Body of pancreas (tissue), 4 donors: ENCODE data around the gene DAB1. TPM values are rescaled to one million over a fixed set of nuclear protein-coding genes. Genes with fewer than 3 reads are reported as not detected.

Experiments
- ATAC-seq: fragments of 150-250 bp; one replicate; pipeline ENCODE4 v1.9.1; 2016
- DNase-seq, 4 donors: peaks; one replicate each; pipeline ENCODE4 v3.0.0-alpha.2; 2019
- H3K27ac ChIP-seq, 4 donors: fragments of 200-600 bp; sonication (generic); 1 replicate in 3 of 4; 2 replicates in 1 of 4; pipeline versions ENCODE4 v1.5.1 to v1.6.1; 2016 to 2019; ENCODE audit warnings: mild to moderate bottlenecking in 1 of 4, mixed read lengths in 1 of 4, moderate library complexity in 1 of 4
- H3K27me3 ChIP-seq, 2 donors: fragments of 200-600 bp; sonication (generic); one replicate each; pipeline ENCODE4 v1.6.0; 2016; ENCODE audit warnings: mild to moderate bottlenecking in 1 of 2
- H3K36me3 ChIP-seq, 2 donors: fragments of 200-600 bp; sonication (generic); replicated peaks in 1 of 2; 2 replicates each; pipeline ENCODE4 v1.5.1; 2016; ENCODE audit warnings: low read depth in 2 of 2; ENCODE audit not compliant: insufficient read depth in 1 of 2
- H3K4me1 ChIP-seq: fragments of 200-600 bp; sonication (generic); one replicate; pipeline ENCODE4 v1.6.0; 2016
- H3K4me3 ChIP-seq, 2 donors: fragments of 200-600 bp; sonication (generic); 1 replicate in 1 of 2; 2 replicates in 1 of 2; pipeline ENCODE4 v1.5.1; 2016 to 2019
- H3K9me3 ChIP-seq, 3 donors: fragments of 200-600 bp; sonication (generic); 1 replicate in 2 of 3; 2 replicates in 1 of 3; pipeline ENCODE4 v1.5.1; 2016
- CTCF ChIP-seq, 7 experiments: fragments of 450-650 bp in 4 of 7; fragments of 200-600 bp in 3 of 7; sonication (generic) in 3 of 7; IDR thresholded peaks; one replicate each; pipeline ENCODE4 v1.5.1; 2016 to 2019; ENCODE audit warnings: antibody characterized with exemption in 7 of 7
- POLR2A ChIP-seq, 3 donors: fragments of 450-650 bp; IDR thresholded peaks; one replicate each; pipeline ENCODE4 v1.6.1; 2016; ENCODE audit warnings: antibody characterized with exemption in 3 of 3, mild to moderate bottlenecking in 2 of 3
- WGBS, 2 donors: methylation state at CpG; one replicate each; pipeline ENCODE4 v1.1.5; 2017; 5-methylcytosine and 5-hydroxymethylcytosine counted together
- intact Hi-C: fragments of 100-400 bp; cut with DNase I; formaldehyde crosslinking; loops from one replicate; pipeline ENCODE4 v1.15.1; 2023
- total RNA-seq, 2 donors: library from RNA; depleted of rRNA; stranded (reverse); fragments of >200 nt; gene quantifications; one replicate each; pipeline ENCODE4 v1.1.0, GENCODE V29; 2016

DAB1 gene
- total RNA-seq, 2 donors from 2014 or later: under 0.01 TPM; not detected in 1

- no peaks in the 10 kb centered on the region for H3K9me3 ChIP-seq
- H3K4me3 ChIP-seq: no peak overlapping the region
- H3K27ac ChIP-seq: no peak overlapping the region
- no peak for TF ChIP-seq CTCF (IDR thresholded peaks at IDR 0.05)
- TF ChIP-seq POLR2A (IDR thresholded peaks at IDR 0.05): no peak
- no peaks in the 10 kb centered on the region for H3K27me3 ChIP-seq
- H3K36me3 ChIP-seq: no peaks in the 10 kb centered on the region
- WGBS, 2 donors: 45 to 53% methylated on average over 6 of the region's 6 CpGs
- ATAC-seq (no peak), DNase-seq (no peak)
- H3K4me1 ChIP-seq: no peaks in the 10 kb centered on the region
- intact Hi-C loops: no loop called here
Measured at GRCh38 chr1:57340334-57341070, 83.4 kb downstream of the DAB1 start.

- intact Hi-C loops: no loop called here
- ATAC-seq: no peak
- H3K36me3 ChIP-seq: no peaks in the 10 kb centered on the region
- no peaks in the 10 kb centered on the region for H3K27me3 ChIP-seq
- no peaks in the 10 kb centered on the region for H3K4me1 ChIP-seq
- WGBS, 2 donors: 50 to 83% methylated on average over 3 of the region's 3 CpGs
- H3K4me3 ChIP-seq: no peak overlapping the region
- TF ChIP-seq CTCF (IDR thresholded peaks at IDR 0.05): no peak
- TF ChIP-seq POLR2A (IDR thresholded peaks at IDR 0.05): no peak
- no peak overlapping the region for H3K27ac ChIP-seq
- no peak for DNase-seq
- H3K9me3 ChIP-seq: no peaks in the 10 kb centered on the region
Measured at GRCh38 chr1:57337623-57338022, 86.2 kb downstream of the DAB1 start.

DNA sequence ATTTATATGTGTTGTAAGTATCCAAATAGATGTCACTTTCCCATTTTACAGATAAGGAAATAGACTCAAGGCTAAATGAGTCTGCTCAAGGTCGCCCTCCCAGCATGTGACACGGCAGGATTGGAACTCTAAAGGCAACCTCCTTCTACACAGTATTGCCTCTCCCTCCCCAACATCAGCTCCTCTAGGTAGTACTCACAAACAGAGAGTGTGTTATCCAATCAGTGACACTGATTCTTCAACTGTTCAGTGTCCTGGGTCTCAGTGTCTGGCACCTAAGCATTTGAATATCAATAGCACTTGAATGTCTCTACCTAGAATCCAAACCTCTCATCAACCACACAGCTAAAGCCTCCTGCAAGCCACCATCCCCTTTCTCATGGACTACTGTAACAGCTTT, 87.1 kb downstream of the DAB1 start:
- H3K27me3 ChIP-seq: no peaks in the 10 kb centered on the region
- TF ChIP-seq POLR2A (IDR thresholded peaks at IDR 0.05): no peak
- TF ChIP-seq CTCF (IDR thresholded peaks at IDR 0.05): no peak
- H3K27ac ChIP-seq: no peak overlapping the region
- intact Hi-C loops: no loop called here
- no peak overlapping the region for H3K4me3 ChIP-seq
- no peak for ATAC-seq
- WGBS, 2 donors: 18 to 20% methylated on average over 2 of the region's 2 CpGs
- no peak for DNase-seq
- no peaks in the 10 kb centered on the region for H3K36me3 ChIP-seq
- H3K9me3 ChIP-seq: no peaks in the 10 kb centered on the region
- H3K4me1 ChIP-seq: no peaks in the 10 kb centered on the region

GRCh38 chr1:57331620-57332019, 92.2 kb downstream of the DAB1 start:
- Histone ChIP-seq H3K9me3 (no peaks in the 10 kb centered on the region), H3K27me3 (no peaks in the 10 kb centered on the region), H3K27ac (no peak overlapping the region), H3K4me3 (no peak overlapping the region), H3K36me3 (no peaks in the 10 kb centered on the region), H3K4me1 (no peaks in the 10 kb centered on the region)
- TF ChIP-seq CTCF (IDR thresholded peaks at IDR 0.05) (no peak), POLR2A (IDR thresholded peaks at IDR 0.05) (no peak)
- ATAC-seq (no peak), DNase-seq (no peak)
- intact Hi-C loops: no loop called here
- 66 to 83% methylated on average over 3 of the region's 3 CpGs for WGBS, 2 donors

DNA sequence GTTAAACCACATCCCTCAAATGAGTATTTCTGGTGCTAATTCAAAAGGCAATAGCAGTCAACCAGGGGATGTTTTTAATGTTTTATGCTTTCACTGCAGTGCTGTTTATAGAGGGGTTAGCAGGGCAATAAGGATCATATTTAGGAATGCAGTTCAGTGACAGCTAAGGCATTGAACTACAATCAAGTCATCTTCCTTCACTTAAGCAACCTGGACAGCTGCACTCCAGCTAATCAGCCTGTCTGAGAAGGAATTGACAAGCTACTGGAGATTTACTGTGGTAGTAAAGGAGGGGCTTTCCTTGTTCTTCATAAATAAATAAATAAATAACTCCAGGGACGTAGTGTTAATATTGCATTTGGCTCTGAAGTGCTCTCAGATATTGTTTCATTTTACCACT, 93.9 kb downstream of the DAB1 start:
- intact Hi-C loops: no loop called here
- H3K4me1 ChIP-seq: no peaks in the 10 kb centered on the region
- DNase-seq: no peak

More for the DNA sequence above, 93.9 kb downstream of the DAB1 start:
- Histone ChIP-seq H3K36me3 (no peaks in the 10 kb centered on the region), H3K4me3 (no peak overlapping the region), H3K27ac (no peak overlapping the region), H3K9me3 (no peaks in the 10 kb centered on the region), H3K27me3 (no peaks in the 10 kb centered on the region)
- no peak for ATAC-seq
- 45 to 50% methylated on average over 1 of the region's 1 CpG for WGBS, 2 donors
- TF ChIP-seq CTCF (IDR thresholded peaks at IDR 0.05) (no peak), POLR2A (IDR thresholded peaks at IDR 0.05) (no peak)
